ENCODE measurements around the gene EFHC1.

EFHC1 gene

GRCh38 chr6:52489881-52490280 is 69.7 kb downstream of the EFHC1 start:
- TF ChIP-seq CTCF (IDR thresholded peaks at IDR 0.05; ENCODE audit: low read depth, low read length): no peak
- H3K4me3 ChIP-seq (ENCODE audit: low read depth, low read length): no peak overlapping the region

- H3K4me3 ChIP-seq (ENCODE audit: low read depth, low read length): no peak overlapping the region
- no peak for TF ChIP-seq CTCF (IDR thresholded peaks at IDR 0.05; ENCODE audit: low read depth, low read length)
These were observed 71.3 kb downstream of the EFHC1 start for GRCh38 chr6:52491203-52492069.

- TF ChIP-seq CTCF (IDR thresholded peaks at IDR 0.05; ENCODE audit: low read depth, low read length): no peak
These were observed 73.5 kb downstream of the EFHC1 start for GRCh38 chr6:52493669-52494068.

GRCh38 chr6:52494298-52495072 is 74.3 kb downstream of the EFHC1 start:
- H3K4me3 ChIP-seq (ENCODE audit: low read depth, low read length): no peak overlapping the region
- no peak for TF ChIP-seq CTCF (IDR thresholded peaks at IDR 0.05; ENCODE audit: low read depth, low read length)

More at GRCh38 chr6:52493669-52494068, 73.5 kb downstream of the EFHC1 start:
- H3K4me3 ChIP-seq (ENCODE audit: low read depth, low read length): no peak overlapping the region

DNA sequence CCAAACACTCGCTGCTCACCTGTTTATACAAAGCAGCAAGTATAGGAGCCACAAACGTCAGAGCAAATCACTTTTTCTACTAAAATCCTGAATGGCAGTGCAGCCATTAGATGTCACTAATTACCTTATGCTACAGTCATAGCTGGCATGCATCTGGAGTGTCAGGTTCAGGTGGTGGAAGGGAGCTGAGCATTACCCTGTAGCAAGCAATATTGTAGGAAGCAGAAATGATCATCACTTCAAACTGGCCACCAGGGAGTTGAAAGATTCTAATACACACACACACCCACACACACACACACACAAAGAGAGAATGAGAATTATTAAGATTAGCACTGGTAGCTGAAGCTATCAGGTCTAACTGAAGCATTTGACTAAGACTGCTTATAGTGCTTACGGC is 75.8 kb downstream of the EFHC1 start:
- TF ChIP-seq CTCF (IDR thresholded peaks at IDR 0.05; ENCODE audit: low read depth, low read length): no peak

DNA sequence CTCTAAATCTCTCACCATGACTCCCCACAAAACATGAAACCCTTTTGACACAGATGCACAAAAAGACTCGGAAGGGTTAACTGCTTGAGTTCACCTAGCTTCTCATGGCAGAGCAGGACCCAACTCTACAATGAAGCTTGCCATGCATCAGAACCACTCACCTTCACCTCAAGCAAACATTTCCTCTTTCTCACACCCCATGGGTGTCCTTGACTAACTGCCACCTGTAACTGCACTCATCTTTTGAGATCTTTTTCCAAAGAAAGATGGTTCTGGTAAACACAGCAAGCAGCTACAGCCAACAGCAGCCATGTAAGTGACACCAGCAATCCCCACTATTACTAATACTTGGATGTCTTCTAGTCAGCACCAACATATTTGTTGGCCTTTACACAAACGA is 76.5 kb downstream of the EFHC1 start:
- no peak for TF ChIP-seq CTCF (IDR thresholded peaks at IDR 0.05; ENCODE audit: low read depth, low read length)
- H3K4me3 ChIP-seq (ENCODE audit: low read depth, low read length): no peak overlapping the region

More for the DNA sequence above, 75.8 kb downstream of the EFHC1 start:
- no peak overlapping the region for H3K4me3 ChIP-seq (ENCODE audit: low read depth, low read length)

All from WI38 (cell line).